ENCODE results near the gene FLT1. TPM values are rescaled to one million over a fixed set of nuclear protein-coding genes. Genes with fewer than 3 reads are reported as not detected.

The FLT1 gene
- total RNA-seq, 6 experiments from 2014 or later, result 80.5 to 118 (median 91.0) TPM

DNA sequence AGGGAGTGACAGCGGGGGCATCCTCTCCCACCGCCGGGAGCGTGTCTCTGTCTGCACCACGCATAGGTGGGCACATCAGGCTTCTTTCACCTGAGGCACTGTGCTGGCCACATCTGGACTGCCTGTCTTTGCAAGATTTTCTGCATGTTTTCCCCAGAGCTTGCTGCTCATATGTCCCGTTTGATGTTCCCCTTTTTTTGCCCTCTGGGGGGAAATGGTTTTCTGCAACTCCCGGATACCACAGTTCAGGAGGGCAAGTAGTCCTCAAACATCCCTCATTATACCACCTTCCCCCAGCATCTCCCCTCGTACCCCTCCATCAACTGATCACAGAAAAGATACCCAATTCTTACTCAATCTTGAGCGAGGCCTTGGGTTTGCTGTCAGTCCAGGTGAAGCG is 188.6 kb downstream of the FLT1 start:
- Mint-ChIP-seq H3K4me3 (no peak overlapping the region), H3K27me3 (ENCODE audit: insufficient read depth) (peaks cover 2% of the 10 kb centered on the region; the same call in 1 of the 2 replicates), H3K9me3 (no peaks in the 10 kb centered on the region), H3K36me3 (ENCODE audit: low read depth) (peaks cover 23% of the 10 kb centered on the region), H3K27ac (no peak overlapping the region), H3K4me1 (ENCODE audit: low read depth) (no peaks in the 10 kb centered on the region)
- TF ChIP-seq, protein P1, sequence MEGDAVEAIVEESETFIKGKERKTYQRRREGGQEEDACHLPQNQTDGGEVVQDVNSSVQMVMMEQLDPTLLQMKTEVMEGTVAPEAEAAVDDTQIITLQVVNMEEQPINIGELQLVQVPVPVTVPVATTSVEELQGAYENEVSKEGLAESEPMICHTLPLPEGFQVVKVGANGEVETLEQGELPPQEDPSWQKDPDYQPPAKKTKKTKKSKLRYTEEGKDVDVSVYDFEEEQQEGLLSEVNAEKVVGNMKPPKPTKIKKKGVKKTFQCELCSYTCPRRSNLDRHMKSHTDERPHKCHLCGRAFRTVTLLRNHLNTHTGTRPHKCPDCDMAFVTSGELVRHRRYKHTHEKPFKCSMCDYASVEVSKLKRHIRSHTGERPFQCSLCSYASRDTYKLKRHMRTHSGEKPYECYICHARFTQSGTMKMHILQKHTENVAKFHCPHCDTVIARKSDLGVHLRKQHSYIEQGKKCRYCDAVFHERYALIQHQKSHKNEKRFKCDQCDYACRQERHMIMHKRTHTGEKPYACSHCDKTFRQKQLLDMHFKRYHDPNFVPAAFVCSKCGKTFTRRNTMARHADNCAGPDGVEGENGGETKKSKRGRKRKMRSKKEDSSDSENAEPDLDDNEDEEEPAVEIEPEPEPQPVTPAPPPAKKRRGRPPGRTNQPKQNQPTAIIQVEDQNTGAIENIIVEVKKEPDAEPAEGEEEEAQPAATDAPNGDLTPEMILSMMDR (IDR thresholded peaks at IDR 0.05), result no peak
- DNase-seq, result no peak

DNA sequence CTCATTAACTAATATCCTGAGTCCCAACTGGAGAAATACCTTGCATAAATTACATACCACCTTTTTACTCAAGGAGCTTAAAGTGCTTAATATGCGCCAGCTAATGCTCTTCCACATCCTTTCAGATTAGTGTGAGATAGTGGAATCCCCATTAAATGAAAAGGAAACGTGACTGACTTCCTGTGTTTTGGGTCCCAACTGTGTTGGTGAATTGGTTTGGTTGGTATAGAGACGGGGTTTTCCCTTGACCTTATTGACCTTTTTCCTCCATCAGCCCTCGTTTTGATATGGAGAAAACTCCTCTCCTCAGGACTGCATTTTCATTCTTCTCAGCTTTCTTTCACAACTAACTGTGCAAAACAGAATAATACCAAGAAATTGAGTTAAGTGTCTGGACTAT is 193.1 kb downstream of the FLT1 start:
- Mint-ChIP-seq H3K4me1 (ENCODE audit: low read depth) (0 out of 2 replicates have a peak, but pooled peaks cover 5% of the 10 kb centered on the region), H3K27me3 (ENCODE audit: insufficient read depth) (peaks cover 2% of the 10 kb centered on the region; the same call in 1 of the 2 replicates), H3K27ac (no peak overlapping the region), H3K36me3 (ENCODE audit: low read depth) (peaks cover 16% of the 10 kb centered on the region), H3K9me3 (no peaks in the 10 kb centered on the region), H3K4me3 (no peak overlapping the region)
- no peak for DNase-seq
- TF ChIP-seq, protein P1 (IDR thresholded peaks at IDR 0.05), result no peak

DNA sequence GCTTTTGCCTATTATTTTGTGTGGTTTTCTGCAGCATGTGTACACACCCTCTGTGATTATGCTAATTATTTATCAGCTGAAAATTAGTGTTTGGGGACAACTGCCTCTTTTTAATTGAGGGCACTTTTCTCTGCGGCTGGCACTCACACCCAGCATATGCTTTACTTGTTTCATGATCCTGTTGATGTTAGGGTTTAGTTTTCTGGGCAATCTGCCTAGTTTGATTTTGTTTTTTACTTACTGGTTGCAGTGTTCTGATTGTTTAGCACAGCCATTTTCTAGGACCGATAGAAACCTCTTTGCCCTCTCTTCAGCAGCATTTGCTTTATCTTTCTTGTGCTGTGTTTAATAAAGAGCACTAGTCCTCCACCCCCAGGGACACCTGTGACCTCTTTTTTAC is 195.0 kb downstream of the FLT1 start:
- Mint-ChIP-seq H3K36me3 (ENCODE audit: low read depth) (peaks cover 11% of the 10 kb centered on the region), H3K4me3 (no peak overlapping the region), H3K9me3 (no peaks in the 10 kb centered on the region), H3K27ac (peak overlapping the region; percentile 0; the same call in 1 of the 2 replicates), H3K27me3 (ENCODE audit: insufficient read depth) (peaks cover 2% of the 10 kb centered on the region; the same call in 1 of the 2 replicates), H3K4me1 (ENCODE audit: low read depth) (0 out of 2 replicates have a peak, but pooled peaks cover 5% of the 10 kb centered on the region)
- TF ChIP-seq, protein P1 (IDR thresholded peaks at IDR 0.05), result no peak
- DNase-seq, result no peak

DNA sequence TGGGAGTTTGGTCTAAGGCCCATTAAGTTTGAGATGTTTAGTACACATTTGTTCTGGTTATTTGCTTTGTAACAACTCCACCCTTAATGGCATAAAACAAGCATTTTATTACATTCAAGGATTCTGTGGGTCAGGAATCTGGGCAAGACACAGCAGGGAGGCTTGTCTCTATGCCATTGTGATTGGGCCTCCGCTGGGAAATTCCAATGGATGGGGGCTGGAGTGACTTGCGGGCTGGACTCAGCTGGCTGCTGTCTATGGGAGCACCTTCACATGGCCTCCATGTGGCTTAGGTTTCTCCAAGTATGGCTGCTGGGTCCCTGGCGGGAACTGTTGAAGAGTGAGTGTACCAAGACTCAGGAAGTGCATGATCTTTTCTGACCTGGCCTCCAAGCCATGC is 197.6 kb downstream of the FLT1 start:
- TF ChIP-seq, protein P1 (IDR thresholded peaks at IDR 0.05), result no peak
- Mint-ChIP-seq H3K9me3 (no peaks in the 10 kb centered on the region), H3K4me1 (ENCODE audit: low read depth) (0 out of 2 replicates have a peak, but pooled peaks cover 5% of the 10 kb centered on the region), H3K27ac (no peak overlapping the region), H3K27me3 (ENCODE audit: insufficient read depth) (no peaks in the 10 kb centered on the region), H3K4me3 (no peak overlapping the region), H3K36me3 (ENCODE audit: low read depth) (peaks cover 18% of the 10 kb centered on the region)
- no peak for DNase-seq

DNA sequence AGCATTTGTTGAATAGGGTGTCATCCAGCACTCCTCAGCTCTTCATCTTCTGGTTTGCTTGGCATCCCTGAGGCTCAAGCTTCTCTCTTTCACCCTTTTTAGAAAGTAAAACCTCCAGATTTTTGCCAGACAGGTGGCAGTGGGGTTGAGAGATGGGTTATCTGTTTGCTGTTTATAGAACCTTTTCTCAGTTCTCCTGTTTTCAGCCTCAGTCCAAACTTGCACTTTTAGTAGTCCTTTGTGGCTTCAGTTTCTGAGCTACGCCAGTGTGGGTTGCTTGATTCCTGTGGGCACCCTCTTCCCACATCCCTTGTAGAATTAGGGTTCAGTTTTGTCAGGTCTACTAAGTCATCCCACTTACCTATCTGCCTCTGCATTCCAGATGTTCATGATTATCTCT is 208.7 kb downstream of the FLT1 start:
- Mint-ChIP-seq H3K27ac (no peak overlapping the region), H3K27me3 (ENCODE audit: insufficient read depth) (no peaks in the 10 kb centered on the region), H3K9me3 (no peaks in the 10 kb centered on the region), H3K36me3 (ENCODE audit: low read depth) (peaks cover 35% of the 10 kb centered on the region), H3K4me3 (no peak overlapping the region), H3K4me1 (ENCODE audit: low read depth) (peaks cover 9% of the 10 kb centered on the region; the same call in 1 of the 2 replicates)
- DNase-seq, result no peak
- TF ChIP-seq, protein P1 (IDR thresholded peaks at IDR 0.05), result no peak

DNA sequence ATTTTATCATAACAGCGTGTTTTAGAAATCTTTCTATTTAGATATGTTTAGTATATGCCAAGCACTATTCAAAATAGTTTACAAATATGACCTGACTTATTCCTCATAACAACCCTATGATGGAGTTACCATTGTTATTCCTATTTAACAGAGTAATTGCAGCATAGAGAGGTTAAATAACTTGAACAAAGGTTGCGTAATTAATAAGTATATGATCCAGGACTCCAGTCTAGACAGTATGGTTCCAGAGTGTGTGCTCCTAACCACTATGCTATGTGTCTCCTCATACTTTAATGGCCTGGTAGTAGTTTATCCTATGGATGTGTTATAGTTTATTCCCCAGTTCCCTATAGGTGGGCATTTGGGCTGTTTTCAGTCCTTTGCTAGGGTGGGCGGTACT is 211.3 kb downstream of the FLT1 start:
- TF ChIP-seq, protein P1 (IDR thresholded peaks at IDR 0.05), result no peak
- Mint-ChIP-seq H3K27ac (no peak overlapping the region), H3K27me3 (ENCODE audit: insufficient read depth) (no peaks in the 10 kb centered on the region), H3K4me3 (no peak overlapping the region), H3K9me3 (no peaks in the 10 kb centered on the region), H3K36me3 (ENCODE audit: low read depth) (peaks cover 46% of the 10 kb centered on the region), H3K4me1 (ENCODE audit: low read depth) (peaks cover 9% of the 10 kb centered on the region; the same call in 1 of the 2 replicates)
- no peak for DNase-seq
